Left ventricle myocardium inferior (tissue), 1 donor: ENCODE results near the gene KIAA0040. TPM values are rescaled to one million over a fixed set of nuclear protein-coding genes. Genes with fewer than 3 reads are reported as not detected.
A peak's percentile ranks its signal among the peaks of the same experiment; 100 is the strongest.

Source experiments
- DNase-seq: peaks from one replicate; pipeline ENCODE4 v3.0.0-alpha.2; 2020
- H3K27ac ChIP-seq: fragments of 200-600 bp; replicated peaks from 2 replicates; pipeline ENCODE4 v1.8.0; 2021
- H3K27me3 ChIP-seq: fragments of 200-600 bp; 2 replicates; pipeline ENCODE4 v1.8.0; 2021; ENCODE audit warnings: low read depth
- H3K36me3 ChIP-seq: fragments of 200-600 bp; 2 replicates; pipeline ENCODE4 v1.8.0; 2021
- H3K4me1 ChIP-seq: fragments of 200-600 bp; 2 replicates; pipeline ENCODE4 v1.8.0; 2021
- H3K4me3 ChIP-seq: fragments of 200-600 bp; 2 replicates; pipeline ENCODE4 v1.8.0; 2021; ENCODE audit warnings: mild to moderate bottlenecking, moderate library complexity
- H3K9me3 ChIP-seq: fragments of 200-600 bp; replicated peaks from 2 replicates; pipeline ENCODE4 v1.8.0; 2021
- intact Hi-C: fragments of 100-400 bp; cut with micrococcal nuclease; formaldehyde crosslinking; loops from one replicate; pipeline ENCODE4 v1.11.0; 2022
- total RNA-seq: library from RNA; stranded (reverse); fragmentation: NEBNext Ultra II Directional; extraction: Animal tissue kit (Norgen Biotek cat#: 25700); gene quantifications from one replicate; pipeline ENCODE4 v1.2.1, GENCODE V29; 2021
- TF ChIP-seq, protein P1 (sequence below): fragments of 200-600 bp; IDR thresholded peaks from 2 replicates; pipeline ENCODE4 v1.8.0; 2021; ENCODE audit warnings: antibody characterized with exemption, mild to moderate bottlenecking, borderline replicate concordance
- donor health status: DM: no; HTN: yes; CAD: no; lungs with severe emphysema.

KIAA0040 gene
- total RNA-seq, 1 donor from 2014 or later: 12.8 TPM

DNA sequence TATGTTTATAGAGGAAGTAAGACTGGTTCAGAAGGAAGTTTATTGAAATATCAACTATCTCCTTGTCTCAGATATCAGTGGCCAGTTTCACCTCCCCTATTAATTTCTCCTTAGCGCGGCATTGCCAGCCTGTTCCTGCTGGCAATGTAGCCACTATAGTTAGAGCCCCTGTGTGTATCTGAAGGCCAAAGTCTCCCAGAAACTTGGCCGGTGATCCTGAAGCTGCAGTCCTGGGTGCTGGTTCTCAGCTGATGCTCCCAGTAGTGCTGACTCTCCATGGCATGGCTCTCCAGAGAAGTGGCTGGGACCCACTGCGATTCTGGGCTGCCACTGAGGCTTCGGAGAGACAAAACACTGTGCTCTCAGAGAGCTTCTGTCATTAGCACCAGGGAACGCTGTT is 65.0 kb downstream of the KIAA0040 start:
- DNase-seq: no peak
- Histone ChIP-seq H3K27ac (peak overlapping the region; percentile 58), H3K4me3 (no peak overlapping the region), H3K36me3 (no peaks in the 10 kb centered on the region), H3K4me1 (peaks cover 47% of the 10 kb centered on the region), H3K27me3 (no peaks in the 10 kb centered on the region), H3K9me3 (no peaks in the 10 kb centered on the region)
- intact Hi-C loops: no loop called here
- TF ChIP-seq, protein P1, sequence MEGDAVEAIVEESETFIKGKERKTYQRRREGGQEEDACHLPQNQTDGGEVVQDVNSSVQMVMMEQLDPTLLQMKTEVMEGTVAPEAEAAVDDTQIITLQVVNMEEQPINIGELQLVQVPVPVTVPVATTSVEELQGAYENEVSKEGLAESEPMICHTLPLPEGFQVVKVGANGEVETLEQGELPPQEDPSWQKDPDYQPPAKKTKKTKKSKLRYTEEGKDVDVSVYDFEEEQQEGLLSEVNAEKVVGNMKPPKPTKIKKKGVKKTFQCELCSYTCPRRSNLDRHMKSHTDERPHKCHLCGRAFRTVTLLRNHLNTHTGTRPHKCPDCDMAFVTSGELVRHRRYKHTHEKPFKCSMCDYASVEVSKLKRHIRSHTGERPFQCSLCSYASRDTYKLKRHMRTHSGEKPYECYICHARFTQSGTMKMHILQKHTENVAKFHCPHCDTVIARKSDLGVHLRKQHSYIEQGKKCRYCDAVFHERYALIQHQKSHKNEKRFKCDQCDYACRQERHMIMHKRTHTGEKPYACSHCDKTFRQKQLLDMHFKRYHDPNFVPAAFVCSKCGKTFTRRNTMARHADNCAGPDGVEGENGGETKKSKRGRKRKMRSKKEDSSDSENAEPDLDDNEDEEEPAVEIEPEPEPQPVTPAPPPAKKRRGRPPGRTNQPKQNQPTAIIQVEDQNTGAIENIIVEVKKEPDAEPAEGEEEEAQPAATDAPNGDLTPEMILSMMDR: no peak

DNA sequence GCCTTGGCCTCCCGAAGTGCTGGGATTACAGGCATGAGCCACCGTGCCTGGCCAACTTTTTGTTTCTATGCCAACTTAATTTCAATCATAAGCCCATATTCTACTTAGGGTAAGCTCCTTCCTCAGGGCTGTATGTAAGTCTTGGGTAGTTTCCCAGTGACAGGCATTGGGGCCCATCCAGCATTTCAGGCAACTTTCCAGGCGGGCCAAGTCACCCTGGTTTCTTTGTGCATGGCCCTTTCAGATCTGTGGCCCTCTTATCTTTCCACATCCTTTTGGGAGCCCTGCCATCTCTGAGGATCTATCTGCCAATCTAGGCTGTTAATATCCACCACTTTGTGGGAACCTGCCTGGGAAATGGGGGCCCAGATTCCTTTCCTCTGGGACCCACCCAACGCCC is 66.2 kb downstream of the KIAA0040 start:
- Histone ChIP-seq H3K4me1 (peaks cover 38% of the 10 kb centered on the region), H3K27ac (peak overlapping the region; percentile 38), H3K27me3 (no peaks in the 10 kb centered on the region), H3K4me3 (no peak overlapping the region), H3K36me3 (no peaks in the 10 kb centered on the region), H3K9me3 (no peaks in the 10 kb centered on the region)
- TF ChIP-seq, protein P1: no peak
- intact Hi-C loops: no loop called here
- DNase-seq: no peak

DNA sequence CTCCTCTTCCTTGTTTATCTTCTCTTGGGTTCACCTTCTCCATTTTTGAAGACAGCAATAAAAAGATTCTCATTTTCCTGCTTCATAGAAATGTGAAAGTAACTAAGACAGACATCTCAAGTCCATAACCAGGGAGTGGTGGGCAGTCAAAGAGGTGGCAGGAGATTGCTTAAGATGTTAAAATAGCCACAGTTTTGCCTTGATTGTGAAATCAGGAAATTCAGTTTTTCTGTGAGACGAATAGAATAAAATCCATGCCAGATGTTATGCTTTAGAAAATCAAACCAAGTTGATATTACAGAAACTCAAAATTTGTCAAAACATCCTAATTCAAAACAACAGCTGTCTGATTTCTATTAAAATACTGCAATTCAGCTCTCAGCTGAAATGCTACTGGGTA is 67.7 kb downstream of the KIAA0040 start:
- H3K27ac ChIP-seq: peak overlapping the region; percentile 65

DNA sequence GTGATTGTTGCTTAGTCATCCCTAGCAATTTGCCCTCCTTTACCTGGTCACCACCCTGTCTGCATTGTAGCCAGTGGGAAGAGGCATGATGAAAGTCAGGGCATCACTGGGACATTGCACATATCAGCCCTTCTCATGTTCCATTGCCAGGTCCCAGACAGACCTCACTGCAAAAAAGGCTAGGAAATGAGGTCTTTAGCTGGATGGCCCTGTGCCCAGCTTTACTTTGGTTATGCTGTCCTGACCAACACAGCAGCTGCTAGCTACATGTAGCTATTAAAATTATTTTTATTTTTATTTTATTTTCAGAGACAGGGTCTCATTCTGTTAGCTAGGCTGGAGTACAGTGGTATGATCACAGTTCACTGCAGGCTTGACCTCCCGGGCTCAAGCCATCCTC is 72.1 kb downstream of the KIAA0040 start:
- DNase-seq: no peak
- Histone ChIP-seq H3K36me3 (no peaks in the 10 kb centered on the region), H3K27me3 (no peaks in the 10 kb centered on the region), H3K9me3 (no peaks in the 10 kb centered on the region), H3K4me1 (no peaks in the 10 kb centered on the region), H3K4me3 (no peak overlapping the region), H3K27ac (no peak overlapping the region)
- TF ChIP-seq, protein P1: no peak
- intact Hi-C loops: loop anchor here (5.0 kb wide), 1 partner anchor 83 kb away; no protein-coding TSS in a partner anchor

More for the DNA sequence above, 67.7 kb downstream of the KIAA0040 start:
- Histone ChIP-seq H3K4me3 (peak overlapping the region; percentile 28), H3K9me3 (no peaks in the 10 kb centered on the region), H3K4me1 (peaks cover 24% of the 10 kb centered on the region), H3K36me3 (no peaks in the 10 kb centered on the region), H3K27me3 (no peaks in the 10 kb centered on the region)
- TF ChIP-seq, protein P1: no peak
- intact Hi-C loops: loop anchor here (5.0 kb wide), 1 partner anchor 88 kb away; no protein-coding TSS in a partner anchor
- DNase-seq: no peak

DNA sequence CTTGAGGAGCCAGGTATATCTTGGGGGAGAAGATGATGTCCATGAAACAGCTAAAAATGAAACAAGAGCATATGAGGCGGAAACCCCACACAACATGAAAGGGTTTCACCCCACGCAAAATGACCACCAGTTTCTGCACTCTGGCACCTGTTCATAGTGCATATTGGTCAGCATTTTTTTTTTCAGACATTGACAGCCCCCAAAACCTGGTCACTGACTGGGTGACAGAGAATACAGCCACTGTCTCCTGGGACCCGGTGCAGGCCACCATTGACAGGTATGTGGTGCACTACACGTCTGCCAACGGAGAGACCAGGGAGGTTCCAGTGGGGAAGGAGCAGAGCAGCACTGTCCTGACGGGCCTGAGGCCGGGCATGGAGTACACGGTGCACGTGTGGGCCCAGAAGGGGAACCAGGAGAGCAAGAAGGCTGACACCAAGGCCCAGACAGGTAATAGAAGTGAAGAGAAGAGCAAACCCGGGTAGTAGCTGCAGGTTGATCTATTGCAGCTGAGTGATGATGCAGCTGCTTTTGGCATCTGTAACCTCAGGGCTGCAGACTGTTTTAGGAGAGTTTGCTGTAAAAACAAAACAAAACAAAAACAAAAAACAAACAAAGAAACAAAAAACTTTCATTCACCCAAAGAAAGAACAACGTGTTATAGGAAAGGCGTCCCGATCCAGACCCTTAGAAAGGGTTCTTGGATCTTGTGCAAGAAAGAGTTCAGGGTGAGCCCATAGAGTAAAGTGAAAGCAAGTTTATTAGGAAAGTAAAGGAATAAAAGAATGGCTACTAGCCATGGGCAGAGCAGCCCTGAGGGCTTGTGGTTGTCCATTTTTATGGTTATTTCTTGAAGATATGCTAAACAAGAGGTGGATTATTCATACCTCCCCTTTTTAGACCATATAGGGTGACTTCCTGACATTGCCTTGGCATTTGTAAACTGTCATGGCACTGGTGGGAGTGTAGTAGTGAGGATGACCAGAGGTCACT is 73.9 kb downstream of the KIAA0040 start:
- no peak for DNase-seq
- Histone ChIP-seq H3K27me3 (no peaks in the 10 kb centered on the region), H3K9me3 (peaks cover 13% of the 10 kb centered on the region), H3K4me1 (no peaks in the 10 kb centered on the region), H3K4me3 (no peak overlapping the region), H3K36me3 (no peaks in the 10 kb centered on the region), H3K27ac (no peak overlapping the region)
- TF ChIP-seq, protein P1: no peak
- intact Hi-C loops: no loop called here
